Activated naive CD8-positive, alpha-beta T cell treated with anti-CD3 and anti-CD28 coated beads, Interleukin-2, amount 50 U/mL, for 24 hours (primary cell): Measurements from ENCODE around the gene TMTC2.
A peak's percentile ranks its signal among the peaks of the same experiment; 100 is the strongest.

ENCODE experiments used
- ATAC-seq: fragments of 150-1000 bp; cut with Tn5 transposase; one replicate; pipeline ENCODE4 v1.10.0; 2021
- DNase-seq: peaks from one replicate; pipeline ENCODE4 v3.0.0; 2021
- H3K27ac Mint-ChIP-seq: one replicate; pipeline ENCODE4 v1.8.0; 2021; ENCODE audit warnings: mild to moderate bottlenecking, mixed read lengths
- H3K27me3 Mint-ChIP-seq: one replicate; pipeline ENCODE4 v1.8.0; 2021; ENCODE audit warnings: mixed read lengths
- H3K36me3 Mint-ChIP-seq: one replicate; pipeline ENCODE4 v1.8.0; 2021; ENCODE audit warnings: low read depth, mixed read lengths
- H3K4me1 Mint-ChIP-seq: one replicate; pipeline ENCODE4 v1.8.0; 2021; ENCODE audit warnings: mixed read lengths
- H3K4me3 Mint-ChIP-seq: one replicate; pipeline ENCODE4 v1.8.0; 2021; ENCODE audit warnings: mild to moderate bottlenecking, moderate library complexity, mixed read lengths
- H3K9me3 Mint-ChIP-seq: one replicate; pipeline ENCODE4 v1.8.0; 2021; ENCODE audit warnings: mixed read lengths

The TMTC2 gene

DNA sequence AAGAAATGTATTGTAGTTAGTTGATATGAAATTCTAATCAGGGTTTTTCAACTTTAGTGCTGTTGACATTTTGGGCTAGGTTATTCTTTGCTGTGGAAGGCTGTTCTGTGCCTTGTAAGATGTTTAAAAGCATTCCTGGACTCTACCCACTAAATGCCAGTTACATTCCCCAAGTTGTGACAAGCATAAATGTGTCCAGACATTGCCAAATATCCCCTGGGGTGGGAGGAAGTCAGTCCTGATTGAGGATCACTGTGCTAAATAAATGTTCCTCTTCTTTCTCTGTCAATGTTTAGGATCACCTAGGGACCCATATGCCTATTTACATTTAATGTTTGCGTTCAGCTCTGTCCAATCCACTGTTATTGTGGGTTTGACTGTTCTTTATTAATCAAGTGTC, 268.3 kb downstream of the TMTC2 start:
- no peak overlapping the region for H3K27ac Mint-ChIP-seq
- no peak overlapping the region for H3K4me3 Mint-ChIP-seq
- no peaks in the 10 kb centered on the region for H3K36me3 Mint-ChIP-seq
- no peak for ATAC-seq
- no peak for DNase-seq
- peaks cover 6% of the 10 kb centered on the region for H3K9me3 Mint-ChIP-seq
- no peaks in the 10 kb centered on the region for H3K27me3 Mint-ChIP-seq
- H3K4me1 Mint-ChIP-seq, result no peaks in the 10 kb centered on the region

- Mint-ChIP-seq H3K4me3 (no peak overlapping the region), H3K27me3 (no peaks in the 10 kb centered on the region), H3K27ac (no peak overlapping the region), H3K36me3 (no peaks in the 10 kb centered on the region), H3K4me1 (no peaks in the 10 kb centered on the region), H3K9me3 (peaks cover 6% of the 10 kb centered on the region)
- no peak for ATAC-seq
- DNase-seq, result no peak
Measured at GRCh38 chr12:82958966-82959365, 272.3 kb downstream of the TMTC2 start.

GRCh38 chr12:82959821-82960220, 273.1 kb downstream of the TMTC2 start:
- Mint-ChIP-seq H3K36me3 (no peaks in the 10 kb centered on the region), H3K4me1 (no peaks in the 10 kb centered on the region), H3K4me3 (no peak overlapping the region), H3K27ac (no peak overlapping the region), H3K27me3 (no peaks in the 10 kb centered on the region), H3K9me3 (peaks cover 6% of the 10 kb centered on the region)
- no peak for DNase-seq
- ATAC-seq, result no peak

DNA sequence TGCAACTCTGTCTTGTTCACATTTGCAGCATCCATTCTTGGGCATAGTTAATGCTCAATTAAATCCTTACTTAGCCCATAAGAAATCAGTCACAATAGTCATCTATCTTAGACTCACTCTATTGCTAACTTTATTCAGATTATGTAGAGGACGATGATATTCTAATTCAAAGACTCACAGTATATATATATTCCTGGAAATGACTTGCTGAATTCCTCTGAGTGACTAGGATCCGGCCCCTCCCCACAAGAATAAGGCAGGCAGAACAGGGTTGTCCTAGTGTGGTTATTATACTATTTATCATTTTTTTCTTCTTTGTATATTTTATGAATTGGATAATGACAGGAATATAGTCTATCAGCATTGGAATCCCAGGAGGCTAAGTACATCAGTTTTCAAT, 275.1 kb downstream of the TMTC2 start:
- H3K27me3 Mint-ChIP-seq, result no peaks in the 10 kb centered on the region
- H3K36me3 Mint-ChIP-seq, result no peaks in the 10 kb centered on the region
- no peak overlapping the region for H3K4me3 Mint-ChIP-seq
- H3K9me3 Mint-ChIP-seq, result peaks cover 6% of the 10 kb centered on the region
- H3K27ac Mint-ChIP-seq, result no peak overlapping the region
- DNase-seq (no peak), ATAC-seq (no peak)
- no peaks in the 10 kb centered on the region for H3K4me1 Mint-ChIP-seq

GRCh38 chr12:82963956-82964355, 277.2 kb downstream of the TMTC2 start:
- ATAC-seq (no peak), DNase-seq (no peak)
- Mint-ChIP-seq H3K9me3 (no peaks in the 10 kb centered on the region), H3K27ac (no peak overlapping the region), H3K27me3 (no peaks in the 10 kb centered on the region), H3K4me3 (no peak overlapping the region), H3K4me1 (no peaks in the 10 kb centered on the region), H3K36me3 (no peaks in the 10 kb centered on the region)

GRCh38 chr12:82964446-82964845, 277.7 kb downstream of the TMTC2 start:
- H3K36me3 Mint-ChIP-seq, result no peaks in the 10 kb centered on the region
- DNase-seq, result no peak
- H3K4me1 Mint-ChIP-seq, result no peaks in the 10 kb centered on the region
- no peak for ATAC-seq
- no peak overlapping the region for H3K27ac Mint-ChIP-seq
- no peak overlapping the region for H3K4me3 Mint-ChIP-seq
- H3K9me3 Mint-ChIP-seq, result no peaks in the 10 kb centered on the region
- H3K27me3 Mint-ChIP-seq, result no peaks in the 10 kb centered on the region

GRCh38 chr12:82966001-82966559, 279.4 kb downstream of the TMTC2 start:
- no peak for ATAC-seq
- Mint-ChIP-seq H3K27me3 (no peaks in the 10 kb centered on the region), H3K36me3 (no peaks in the 10 kb centered on the region), H3K4me3 (no peak overlapping the region), H3K9me3 (no peaks in the 10 kb centered on the region), H3K4me1 (no peaks in the 10 kb centered on the region), H3K27ac (no peak overlapping the region)
- DNase-seq, result no peak

- no peaks in the 10 kb centered on the region for H3K4me1 Mint-ChIP-seq
- DNase-seq, result no peak
- no peak overlapping the region for H3K27ac Mint-ChIP-seq
- no peaks in the 10 kb centered on the region for H3K9me3 Mint-ChIP-seq
- H3K4me3 Mint-ChIP-seq, result no peak overlapping the region
- no peak for ATAC-seq
- no peaks in the 10 kb centered on the region for H3K27me3 Mint-ChIP-seq
- no peaks in the 10 kb centered on the region for H3K36me3 Mint-ChIP-seq
Measured at GRCh38 chr12:82968631-82969367, 282.1 kb downstream of the TMTC2 start.

DNA sequence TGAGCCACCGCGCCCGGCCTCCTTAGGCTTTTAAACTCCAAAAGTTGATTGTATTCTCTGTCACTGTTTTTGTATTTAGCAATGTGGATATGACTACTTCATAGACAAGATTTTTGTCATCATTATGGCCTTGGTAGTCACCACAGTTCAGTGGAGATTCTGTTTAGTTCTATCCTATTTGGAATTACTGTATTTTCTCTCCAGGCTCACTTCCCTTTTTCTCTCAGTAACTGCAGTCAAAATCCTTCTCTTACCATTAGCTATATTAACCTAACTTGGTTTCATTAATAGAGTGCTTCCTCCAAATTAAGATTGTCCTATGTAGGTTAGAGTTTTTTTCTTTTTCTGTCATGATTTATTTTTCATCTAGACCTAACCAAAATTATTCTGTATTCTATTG, 283.9 kb downstream of the TMTC2 start:
- no peak overlapping the region for H3K4me3 Mint-ChIP-seq
- no peaks in the 10 kb centered on the region for H3K4me1 Mint-ChIP-seq
- H3K27ac Mint-ChIP-seq, result no peak overlapping the region
- H3K36me3 Mint-ChIP-seq, result no peaks in the 10 kb centered on the region
- H3K27me3 Mint-ChIP-seq, result no peaks in the 10 kb centered on the region
- ATAC-seq (no peak), DNase-seq (no peak)
- no peaks in the 10 kb centered on the region for H3K9me3 Mint-ChIP-seq

GRCh38 chr12:82971584-82971983, 284.9 kb downstream of the TMTC2 start:
- ATAC-seq, result no peak
- DNase-seq, result no peak
- Mint-ChIP-seq H3K27ac (no peak overlapping the region), H3K4me1 (no peaks in the 10 kb centered on the region), H3K4me3 (no peak overlapping the region), H3K36me3 (no peaks in the 10 kb centered on the region), H3K27me3 (no peaks in the 10 kb centered on the region), H3K9me3 (no peaks in the 10 kb centered on the region)

DNA sequence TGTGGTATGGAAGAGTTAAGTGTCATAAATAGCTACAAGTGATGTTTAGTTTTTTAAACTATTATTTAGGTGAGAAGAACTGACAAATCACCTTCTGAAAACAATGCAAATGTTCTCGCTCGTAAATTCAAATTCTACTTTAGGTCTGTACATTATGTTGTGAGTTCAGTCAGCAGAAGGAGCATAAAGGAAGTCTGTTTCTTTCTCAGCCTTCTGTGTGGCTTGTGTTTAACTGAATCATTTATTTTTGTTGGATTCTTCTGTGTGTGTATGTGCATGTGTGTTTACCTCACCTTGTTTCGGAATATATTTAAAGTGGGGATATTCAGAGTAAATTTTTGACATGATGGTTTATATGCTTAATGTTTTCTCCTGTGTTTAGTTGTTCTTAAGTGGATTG, 285.9 kb downstream of the TMTC2 start:
- ATAC-seq (no peak), DNase-seq (no peak)
- H3K27ac Mint-ChIP-seq, result no peak overlapping the region
- H3K4me3 Mint-ChIP-seq, result no peak overlapping the region
- no peaks in the 10 kb centered on the region for H3K9me3 Mint-ChIP-seq
- no peaks in the 10 kb centered on the region for H3K4me1 Mint-ChIP-seq
- no peaks in the 10 kb centered on the region for H3K27me3 Mint-ChIP-seq
- H3K36me3 Mint-ChIP-seq, result no peaks in the 10 kb centered on the region

DNA sequence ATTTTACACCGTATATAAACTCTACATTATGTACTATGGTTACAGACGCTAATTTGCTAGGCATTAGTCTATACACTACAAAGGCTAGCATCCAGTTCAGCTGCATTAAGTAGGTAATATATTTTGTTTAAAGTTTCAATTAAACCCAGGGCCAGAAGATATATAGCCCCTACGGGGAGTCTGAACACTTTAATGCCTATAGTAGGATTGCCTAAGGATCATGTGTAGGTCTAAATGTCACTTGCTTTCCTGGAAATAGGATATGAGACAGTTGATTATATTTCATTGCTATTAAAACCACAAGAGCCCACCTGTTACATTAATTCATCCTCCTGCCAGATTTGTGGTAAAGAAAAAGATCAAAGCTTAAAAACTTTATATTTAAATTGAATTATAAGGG, 286.9 kb downstream of the TMTC2 start:
- DNase-seq (no peak), ATAC-seq (no peak)
- no peaks in the 10 kb centered on the region for H3K36me3 Mint-ChIP-seq
- no peaks in the 10 kb centered on the region for H3K4me1 Mint-ChIP-seq
- no peaks in the 10 kb centered on the region for H3K27me3 Mint-ChIP-seq
- H3K4me3 Mint-ChIP-seq, result no peak overlapping the region
- H3K27ac Mint-ChIP-seq, result no peak overlapping the region
- no peaks in the 10 kb centered on the region for H3K9me3 Mint-ChIP-seq

- H3K4me3 Mint-ChIP-seq, result no peak overlapping the region
- DNase-seq (no peak), ATAC-seq (no peak)
- H3K9me3 Mint-ChIP-seq, result no peaks in the 10 kb centered on the region
- no peak overlapping the region for H3K27ac Mint-ChIP-seq
- H3K27me3 Mint-ChIP-seq, result no peaks in the 10 kb centered on the region
- no peaks in the 10 kb centered on the region for H3K4me1 Mint-ChIP-seq
- no peaks in the 10 kb centered on the region for H3K36me3 Mint-ChIP-seq
Measured at GRCh38 chr12:82981150-82981549, 294.4 kb downstream of the TMTC2 start.

GRCh38 chr12:82994117-82994516, 307.4 kb downstream of the TMTC2 start:
- Mint-ChIP-seq H3K36me3 (no peaks in the 10 kb centered on the region), H3K27me3 (no peaks in the 10 kb centered on the region), H3K27ac (no peak overlapping the region), H3K4me3 (no peak overlapping the region), H3K4me1 (no peaks in the 10 kb centered on the region), H3K9me3 (no peaks in the 10 kb centered on the region)
- ATAC-seq (no peak), DNase-seq (no peak)

- H3K27me3 Mint-ChIP-seq, result no peaks in the 10 kb centered on the region
- no peak overlapping the region for H3K4me3 Mint-ChIP-seq
- ATAC-seq (peak; percentile 85), DNase-seq (no peak)
- H3K36me3 Mint-ChIP-seq, result no peaks in the 10 kb centered on the region
- no peaks in the 10 kb centered on the region for H3K4me1 Mint-ChIP-seq
- H3K27ac Mint-ChIP-seq, result no peak overlapping the region
- no peaks in the 10 kb centered on the region for H3K9me3 Mint-ChIP-seq
Measured at GRCh38 chr12:82996168-82996812, 309.6 kb downstream of the TMTC2 start.
